Activated T-cell treated with anti-CD3 and anti-CD28 coated beads for 1 hour (primary cell): Measurements from ENCODE around the gene MYB.

Experiments used
- DNase-seq: peaks from one replicate; pipeline ENCODE4 v3.0.0-alpha.2; 2020; ENCODE audit warnings: low read depth

MYB gene

GRCh38 chr6:135251498-135252441 lies 70.7 kb downstream of the MYB start:
- no peak for DNase-seq

GRCh38 chr6:135254471-135254870 lies 73.4 kb downstream of the MYB start:
- DNase-seq, result no peak

- no peak for DNase-seq
Observed at GRCh38 chr6:135256866-135257265, 75.8 kb downstream of the MYB start.

GRCh38 chr6:135257631-135258405 lies 76.7 kb downstream of the MYB start:
- DNase-seq, result no peak

- DNase-seq, result no peak
Observed at GRCh38 chr6:135258970-135259369, 77.9 kb downstream of the MYB start.

GRCh38 chr6:135260612-135261011 lies 79.5 kb downstream of the MYB start:
- DNase-seq, result no peak

GRCh38 chr6:135261872-135262725 lies 81.0 kb downstream of the MYB start:
- DNase-seq, result no peak

GRCh38 chr6:135265278-135265677 lies 84.2 kb downstream of the MYB start:
- no peak for DNase-seq

- DNase-seq, result no peak
Observed at GRCh38 chr6:135266675-135267074, 85.6 kb downstream of the MYB start.

- DNase-seq, result no peak
Observed at GRCh38 chr6:135267085-135267484, 86.0 kb downstream of the MYB start.

GRCh38 chr6:135268263-135268662 lies 87.2 kb downstream of the MYB start:
- no peak for DNase-seq

GRCh38 chr6:135268740-135269139 lies 87.6 kb downstream of the MYB start:
- no peak for DNase-seq
